ENCODE results near the gene ALDH1A1. TPM values are rescaled to one million over a fixed set of nuclear protein-coding genes. Genes with fewer than 3 reads are reported as not detected.

Gene ALDH1A1
- polyA plus RNA-seq, 1 donor (not counting 4 experiments of a cell fraction or from before 2014, with no cell fraction given), result 0.08 TPM

DNA sequence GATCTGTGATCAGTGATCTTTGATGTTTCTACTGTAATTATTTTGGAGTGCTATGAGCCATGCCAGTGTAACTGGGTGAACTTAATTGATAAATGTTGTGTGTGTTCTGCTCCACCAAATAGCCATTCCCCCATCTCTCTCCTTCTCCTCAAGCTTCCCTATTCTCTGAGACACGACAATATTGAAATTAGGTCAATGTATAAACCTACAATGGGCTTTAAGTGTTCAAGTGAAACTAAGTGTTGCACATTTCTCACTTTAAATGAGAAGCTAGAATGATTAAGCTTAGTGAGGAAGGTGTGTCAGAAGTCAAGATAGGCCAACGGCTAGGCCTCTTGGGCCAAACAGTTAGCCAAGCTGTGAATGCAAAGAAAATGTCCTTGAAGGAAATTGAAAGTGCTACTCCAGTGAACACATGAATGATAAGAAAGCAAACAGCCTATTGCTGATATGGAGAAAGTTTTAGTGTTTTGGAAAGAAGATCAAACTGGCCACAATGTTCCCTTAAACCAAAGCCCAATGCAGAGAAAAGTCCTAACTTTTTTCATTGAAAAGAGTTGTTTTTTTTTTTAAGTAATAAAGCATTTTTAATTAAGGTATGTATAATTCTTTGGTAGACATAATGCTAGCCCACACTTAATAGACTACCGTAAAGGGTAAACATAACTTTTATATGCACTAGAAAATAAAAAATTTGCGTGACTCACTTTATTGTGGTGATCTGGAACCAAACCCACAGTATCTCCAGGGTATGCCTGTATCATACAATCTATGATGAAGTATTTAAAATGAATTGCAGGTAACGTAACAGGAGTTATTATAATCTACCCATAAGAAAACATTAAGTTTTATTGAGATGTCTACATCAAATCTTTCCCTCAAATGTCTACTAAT lies 42.5 kb upstream of the ALDH1A1 start:
- H3K9me1 ChIP-seq (ENCODE audit: control insufficient read depth, extremely low read depth, insufficient read depth, low read length), result no peaks in the 10 kb centered on the region
- FAIRE-seq (no peak), DNase-seq (ENCODE audit: low read depth, low spot score) (no peak)
- H3K27me3 ChIP-seq (ENCODE audit: control insufficient read depth, extremely low read depth, insufficient read depth, low read length), result no peaks in the 10 kb centered on the region
- no peak overlapping the region for H2AFZ ChIP-seq (ENCODE audit: control insufficient read depth, low read length)
- H3K4me1 ChIP-seq (ENCODE audit: control insufficient read depth, extremely low read depth, insufficient read depth, low read length), result no peaks in the 10 kb centered on the region
- no peaks in the 10 kb centered on the region for H4K20me1 ChIP-seq (ENCODE audit: control insufficient read depth, extremely low read depth, insufficient read depth, low read length)
- TF ChIP-seq, protein P1, sequence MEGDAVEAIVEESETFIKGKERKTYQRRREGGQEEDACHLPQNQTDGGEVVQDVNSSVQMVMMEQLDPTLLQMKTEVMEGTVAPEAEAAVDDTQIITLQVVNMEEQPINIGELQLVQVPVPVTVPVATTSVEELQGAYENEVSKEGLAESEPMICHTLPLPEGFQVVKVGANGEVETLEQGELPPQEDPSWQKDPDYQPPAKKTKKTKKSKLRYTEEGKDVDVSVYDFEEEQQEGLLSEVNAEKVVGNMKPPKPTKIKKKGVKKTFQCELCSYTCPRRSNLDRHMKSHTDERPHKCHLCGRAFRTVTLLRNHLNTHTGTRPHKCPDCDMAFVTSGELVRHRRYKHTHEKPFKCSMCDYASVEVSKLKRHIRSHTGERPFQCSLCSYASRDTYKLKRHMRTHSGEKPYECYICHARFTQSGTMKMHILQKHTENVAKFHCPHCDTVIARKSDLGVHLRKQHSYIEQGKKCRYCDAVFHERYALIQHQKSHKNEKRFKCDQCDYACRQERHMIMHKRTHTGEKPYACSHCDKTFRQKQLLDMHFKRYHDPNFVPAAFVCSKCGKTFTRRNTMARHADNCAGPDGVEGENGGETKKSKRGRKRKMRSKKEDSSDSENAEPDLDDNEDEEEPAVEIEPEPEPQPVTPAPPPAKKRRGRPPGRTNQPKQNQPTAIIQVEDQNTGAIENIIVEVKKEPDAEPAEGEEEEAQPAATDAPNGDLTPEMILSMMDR (optimal IDR thresholded peaks at IDR 0.05 in 1 of 3, IDR thresholded peaks at IDR 0.05 in 1 of 3, conservative IDR thresholded peaks at IDR 0.05 in 1 of 3; ENCODE audit: extremely low read depth in 1 of 3, insufficient read depth in 2 of 3, low read length in 3 of 3), result no peak
- no peak for TF ChIP-seq EZH2 (IDR thresholded peaks at IDR 0.05; ENCODE audit: low read length)
- dilution Hi-C loops (cut with MboI; ENCODE audit: extremely low pct_ligation_motif_present, low sequenced_read_pairs), result no loop called here
- no peak overlapping the region for H3K4me2 ChIP-seq (ENCODE audit: control insufficient read depth, extremely low read depth, insufficient read depth, low read depth, low read length)
- no peaks in the 10 kb centered on the region for H3K9me3 ChIP-seq (ENCODE audit: control insufficient read depth, low read depth, low read length)
- no peak overlapping the region for H3K4me3 ChIP-seq (ENCODE audit: control insufficient read depth in 2 of 3, extremely low read depth in 1 of 3, insufficient read depth in 2 of 3, low read depth in 1 of 3, low read length in 3 of 3)
- no peaks in the 10 kb centered on the region for H3K36me3 ChIP-seq (ENCODE audit: control insufficient read depth in 2 of 2, extremely low read depth in 1 of 2, insufficient read depth in 2 of 2, low read length in 2 of 2)
- no peak overlapping the region for H3K9ac ChIP-seq (ENCODE audit: control insufficient read depth, extremely low read depth, insufficient read depth, low read length)
- no peak overlapping the region for H3K27ac ChIP-seq (ENCODE audit: control insufficient read depth, insufficient read depth, low read length)
- no peaks in the 10 kb centered on the region for H3K79me2 ChIP-seq (ENCODE audit: control insufficient read depth, insufficient read depth, low read length)

DNA sequence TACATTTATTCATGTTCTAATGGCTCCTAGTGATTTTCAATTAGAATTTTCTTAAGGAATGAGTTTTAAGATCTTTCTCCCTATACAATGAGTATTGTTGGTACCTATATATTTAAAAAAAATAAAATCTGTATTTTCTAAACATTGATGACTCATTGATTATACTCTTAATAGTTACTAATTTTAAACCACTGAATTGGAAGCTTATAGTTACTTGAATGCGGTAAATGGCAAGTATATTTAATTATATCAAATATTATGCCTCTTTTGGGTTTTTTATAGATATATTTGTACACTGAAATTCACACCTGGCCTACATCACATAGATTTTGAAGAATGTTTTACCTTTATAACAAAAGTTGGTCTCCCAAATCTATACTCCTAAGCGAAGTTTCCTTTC lies 38.9 kb upstream of the ALDH1A1 start:
- TF ChIP-seq EZH2 (IDR thresholded peaks at IDR 0.05; ENCODE audit: low read length), result no peak
- TF ChIP-seq, protein P1 (optimal IDR thresholded peaks at IDR 0.05 in 1 of 3, IDR thresholded peaks at IDR 0.05 in 1 of 3, conservative IDR thresholded peaks at IDR 0.05 in 1 of 3; ENCODE audit: extremely low read depth in 1 of 3, insufficient read depth in 2 of 3, low read length in 3 of 3), result no peak
- dilution Hi-C loops (cut with MboI; ENCODE audit: extremely low pct_ligation_motif_present, low sequenced_read_pairs), result no loop called here
- no peak overlapping the region for H2AFZ ChIP-seq (ENCODE audit: control insufficient read depth, low read length)
- DNase-seq (ENCODE audit: low read depth, low spot score) (no peak), FAIRE-seq (no peak)
- no peaks in the 10 kb centered on the region for H4K20me1 ChIP-seq (ENCODE audit: control insufficient read depth, extremely low read depth, insufficient read depth, low read length)
- no peaks in the 10 kb centered on the region for H3K27me3 ChIP-seq (ENCODE audit: control insufficient read depth, extremely low read depth, insufficient read depth, low read length)
- H3K4me2 ChIP-seq (ENCODE audit: control insufficient read depth, extremely low read depth, insufficient read depth, low read depth, low read length), result no peak overlapping the region
- H3K4me1 ChIP-seq (ENCODE audit: control insufficient read depth, extremely low read depth, insufficient read depth, low read length), result peaks cover 11% of the 10 kb centered on the region
- no peak overlapping the region for H3K27ac ChIP-seq (ENCODE audit: control insufficient read depth, insufficient read depth, low read length)
- no peaks in the 10 kb centered on the region for H3K9me1 ChIP-seq (ENCODE audit: control insufficient read depth, extremely low read depth, insufficient read depth, low read length)
- H3K36me3 ChIP-seq (ENCODE audit: control insufficient read depth in 2 of 2, extremely low read depth in 1 of 2, insufficient read depth in 2 of 2, low read length in 2 of 2), result no peaks in the 10 kb centered on the region
- H3K9me3 ChIP-seq (ENCODE audit: control insufficient read depth, low read depth, low read length), result no peaks in the 10 kb centered on the region
- H3K79me2 ChIP-seq (ENCODE audit: control insufficient read depth, insufficient read depth, low read length), result no peaks in the 10 kb centered on the region
- H3K9ac ChIP-seq (ENCODE audit: control insufficient read depth, extremely low read depth, insufficient read depth, low read length), result no peak overlapping the region
- H3K4me3 ChIP-seq (ENCODE audit: control insufficient read depth in 2 of 3, extremely low read depth in 1 of 3, insufficient read depth in 2 of 3, low read depth in 1 of 3, low read length in 3 of 3), result no peak overlapping the region
